GM12872 (cell line): Measurements from ENCODE around the gene MAMSTR.

Source experiments
- CTCF ChIP-seq: IDR thresholded peaks from 3 replicates; pipeline ENCODE4 v1.5.1; 2011; ENCODE audit warnings: low read depth, mild to moderate bottlenecking, low read length, moderate library complexity; ENCODE audit not compliant: insufficient read depth

Gene MAMSTR

GRCh38 chr19:48674216-48674809 lies 45.2 kb downstream of the MAMSTR start:
- no peak for TF ChIP-seq CTCF

- TF ChIP-seq CTCF: no peak
Observed at GRCh38 chr19:48673436-48674100, 46.0 kb downstream of the MAMSTR start.

- TF ChIP-seq CTCF: no peak
Observed at GRCh38 chr19:48672994-48673393, 46.5 kb downstream of the MAMSTR start, which contains the start of gene NTN5. Gene NTN5, minus strand, starts transcription at chr19:48673017. Its CDS starts 2,031 bp downstream, at chr19:48670986.

GRCh38 chr19:48671446-48671995 lies 48.0 kb downstream of the MAMSTR start:
- TF ChIP-seq CTCF: no peak

GRCh38 chr19:48670699-48671445 lies 48.7 kb downstream of the MAMSTR start:
- TF ChIP-seq CTCF: no peak

- TF ChIP-seq CTCF: no peak
Observed at GRCh38 chr19:48669903-48670668, 49.4 kb downstream of the MAMSTR start.
